Uterus (tissue), 4 donors: ENCODE results near the gene VAMP2. TPM values are rescaled to one million over a fixed set of nuclear protein-coding genes. Genes with fewer than 3 reads are reported as not detected.
"Not testable (repeated sequence)": the region's sequence is repeated elsewhere in the genome, so short reads cannot be mapped to it uniquely, and the experiment has no call there.

Source experiments
- DNase-seq, 2 donors: peaks; one replicate each; pipeline ENCODE4 v3.0.0-alpha.2; 2019 to 2020
- H3K27ac ChIP-seq, 2 donors: fragments of 200-600 bp; sonication (generic); 1 replicate in 1 of 2; 2 replicates in 1 of 2; pipeline ENCODE4 v1.5.1; 2016 to 2018
- H3K27me3 ChIP-seq, 2 donors: fragments of 200-600 bp; sonication (generic); one replicate each; pipeline ENCODE4 v1.5.1; 2018 to 2019; ENCODE audit warnings: control low read depth in 1 of 2
- H3K36me3 ChIP-seq, 2 donors: fragments of 200-600 bp; sonication (generic); one replicate each; pipeline ENCODE4 v1.5.1; 2019; ENCODE audit warnings: control low read depth in 1 of 2
- H3K4me1 ChIP-seq, 2 donors: fragments of 200-600 bp; sonication (generic); one replicate each; pipeline ENCODE4 v1.5.1; 2018 to 2019; ENCODE audit warnings: control low read depth in 1 of 2
- H3K4me3 ChIP-seq, 2 donors: fragments of 200-600 bp; sonication (generic); 1 replicate in 1 of 2; 2 replicates in 1 of 2; pipeline ENCODE4 v1.5.1; 2018 to 2019; ENCODE audit warnings: mild to moderate bottlenecking in 1 of 2
- H3K9me3 ChIP-seq, 2 donors: fragments of 200-600 bp; sonication (generic); one replicate each; pipeline ENCODE4 v1.5.1; 2019; ENCODE audit warnings: control low read depth in 1 of 2
- CTCF ChIP-seq, 4 experiments: fragments of 200-600 bp in 2 of 4; fragments of 450-650 bp in 2 of 4; sonication (generic) in 2 of 4; IDR thresholded peaks; one replicate each; pipeline ENCODE4 v1.5.1; 2016 to 2019; ENCODE audit warnings: antibody characterized with exemption in 4 of 4, mild to moderate bottlenecking in 2 of 4, moderate library complexity in 1 of 4
- POLR2A ChIP-seq, 2 donors: fragments of 450-650 bp; IDR thresholded peaks; one replicate each; pipeline ENCODE4 v1.6.1; 2016; ENCODE audit warnings: antibody characterized with exemption in 2 of 2, mild to moderate bottlenecking in 1 of 2, moderate library complexity in 1 of 2
- intact Hi-C: fragments of 100-400 bp; cut with DNase I; formaldehyde crosslinking; loops from one replicate; pipeline ENCODE4 v1.15.1; 2023; ENCODE audit warnings: low total_unique reads
- total RNA-seq, 4 donors: library from RNA; depleted of rRNA in 3 of 4; stranded (reverse); fragments of >200 nt in 3 of 4; gene quantifications; one replicate each; pipeline versions ENCODE4 v1.1.0 to v1.2.4, GENCODE V29; 2014 to 2023
- donor health status: DM: yes; HTN: yes; CAD: no.

Gene VAMP2
- total RNA-seq, 4 donors from 2014 or later = 6.7 to 150 (median 14.1) TPM

- no peak for TF ChIP-seq CTCF (IDR thresholded peaks at IDR 0.05)
- no peak for TF ChIP-seq POLR2A (IDR thresholded peaks at IDR 0.05)
- Histone ChIP-seq H3K27me3 (no peaks in the 10 kb centered on the region), H3K4me3 (peak overlapping the region; percentile 48 to 72), H3K9me3 (no peaks in the 10 kb centered on the region), H3K27ac (peak overlapping the region; percentile 85 to 96), H3K36me3 (no peaks in the 10 kb centered on the region), H3K4me1 (peaks cover 0 to 11% of the 10 kb centered on the region in 2 donors)
- intact Hi-C loops = no loop called here
- DNase-seq = no peak
Measured at GRCh38 chr17:8175795-8176196, 13.0 kb upstream of the VAMP2 start.

GRCh38 chr17:8173871-8174322 lies 11.1 kb upstream of the VAMP2 start:
- intact Hi-C loops = no loop called here
- no peak for TF ChIP-seq CTCF (IDR thresholded peaks at IDR 0.05)
- TF ChIP-seq POLR2A (IDR thresholded peaks at IDR 0.05) = no peak
- H3K27me3 ChIP-seq = no peaks in the 10 kb centered on the region
- H3K36me3 ChIP-seq = no peaks in the 10 kb centered on the region
- H3K27ac ChIP-seq = peak overlapping the region; percentile 88 to 96
- peaks cover 0 to 11% of the 10 kb centered on the region in 2 donors for H3K4me1 ChIP-seq
- DNase-seq = no peak
- peak overlapping the region; percentile 20 to 34 for H3K4me3 ChIP-seq
- no peaks in the 10 kb centered on the region for H3K9me3 ChIP-seq

- Histone ChIP-seq H3K4me1 (peaks cover 0 to 11% of the 10 kb centered on the region in 2 donors), H3K27ac (peak overlapping the region; percentile 88 to 96), H3K36me3 (no peaks in the 10 kb centered on the region), H3K27me3 (no peaks in the 10 kb centered on the region), H3K9me3 (no peaks in the 10 kb centered on the region), H3K4me3 (peak overlapping the region; percentile 20 to 34)
- TF ChIP-seq POLR2A (IDR thresholded peaks at IDR 0.05) (peak; percentile 97 to 99), CTCF (IDR thresholded peaks at IDR 0.05) (peak in 2 of 4 experiments; percentile 7 to 10)
- intact Hi-C loops = no loop called here
- peak; percentile 71 to 89 for DNase-seq
Measured at GRCh38 chr17:8173056-8173870, 10.5 kb upstream of the VAMP2 start.

GRCh38 chr17:8170186-8170585 lies 7.4 kb upstream of the VAMP2 start:
- H3K4me3 ChIP-seq, H3K9me3 ChIP-seq, H3K36me3 ChIP-seq, intact Hi-C loops, H3K4me1 ChIP-seq, H3K27ac ChIP-seq, H3K27me3 ChIP-seq, DNase-seq: not testable (repeated sequence)

GRCh38 chr17:8167526-8167925 lies 4.8 kb upstream of the VAMP2 start:
- H3K27ac ChIP-seq = no peak overlapping the region
- TF ChIP-seq POLR2A (IDR thresholded peaks at IDR 0.05) = no peak
- TF ChIP-seq CTCF (IDR thresholded peaks at IDR 0.05) = no peak

More at GRCh38 chr17:8167526-8167925, 4.8 kb upstream of the VAMP2 start:
- no peaks in the 10 kb centered on the region for H3K36me3 ChIP-seq
- H3K9me3 ChIP-seq = no peaks in the 10 kb centered on the region
- H3K4me3 ChIP-seq = no peak overlapping the region
- intact Hi-C loops = no loop called here
- no peaks in the 10 kb centered on the region for H3K27me3 ChIP-seq
- peaks cover 14 to 15% of the 10 kb centered on the region in 2 donors for H3K4me1 ChIP-seq
- DNase-seq = no peak
